GM19468 (cell line): ENCODE data around the gene PIGL.
"Not testable (repeated sequence)": the region's sequence is repeated elsewhere in the genome, so short reads cannot be mapped to it uniquely, and the experiment has no call there.

Experiments
- ATAC-seq: cut with Tn5 transposase; IDR thresholded peaks from one replicate; pipeline ENCODE4 v1.9.1; 2021; ENCODE audit warnings: mild to moderate bottlenecking, moderate library complexity, moderate number of reproducible peaks; ENCODE audit not compliant: unreplicated experiment; ENCODE audit errors: extremely low read depth

Gene PIGL

DNA sequence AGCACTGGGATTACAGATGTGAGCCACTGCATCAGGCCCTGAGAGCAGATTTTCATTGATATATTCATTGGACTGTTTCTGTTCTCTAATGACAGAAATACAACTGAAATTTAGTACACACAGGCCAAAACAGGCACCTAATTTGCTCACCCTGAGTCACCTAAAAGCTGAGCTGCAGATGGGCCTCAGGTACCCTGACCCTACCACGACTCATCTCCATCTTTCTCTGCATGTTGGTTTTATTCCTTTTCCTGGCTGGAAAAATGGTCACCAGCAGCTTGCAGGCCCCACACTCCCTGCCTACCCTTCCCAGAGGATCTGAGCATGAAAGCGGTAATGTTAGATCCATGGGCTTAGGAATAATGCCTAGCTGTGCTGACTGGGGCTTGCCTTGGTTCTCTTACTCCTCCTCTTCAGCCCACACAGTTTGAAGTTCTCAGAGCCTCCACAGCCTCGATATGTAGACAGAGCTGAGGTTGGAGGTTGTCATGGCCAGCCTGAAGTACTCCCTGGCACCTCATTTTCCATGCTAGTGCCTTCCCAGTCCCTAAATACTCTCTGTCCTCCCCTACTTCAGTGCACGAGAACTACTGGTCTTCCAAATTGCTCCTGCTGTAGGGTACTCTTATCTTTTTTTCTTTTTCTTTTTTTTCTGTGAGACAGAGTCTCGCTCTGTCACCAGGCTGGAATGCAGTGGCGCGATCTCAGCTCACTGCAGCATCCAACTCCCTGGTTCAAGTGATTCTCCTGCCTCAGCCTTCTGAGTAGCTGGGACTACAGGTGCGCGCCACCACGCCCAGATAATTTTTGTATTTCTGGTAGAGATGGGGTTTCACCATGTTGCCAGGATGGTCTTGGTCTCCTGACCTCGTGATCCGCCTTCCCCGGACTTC lies 85.2 kb downstream of the PIGL start:
- ATAC-seq, result no peak

DNA sequence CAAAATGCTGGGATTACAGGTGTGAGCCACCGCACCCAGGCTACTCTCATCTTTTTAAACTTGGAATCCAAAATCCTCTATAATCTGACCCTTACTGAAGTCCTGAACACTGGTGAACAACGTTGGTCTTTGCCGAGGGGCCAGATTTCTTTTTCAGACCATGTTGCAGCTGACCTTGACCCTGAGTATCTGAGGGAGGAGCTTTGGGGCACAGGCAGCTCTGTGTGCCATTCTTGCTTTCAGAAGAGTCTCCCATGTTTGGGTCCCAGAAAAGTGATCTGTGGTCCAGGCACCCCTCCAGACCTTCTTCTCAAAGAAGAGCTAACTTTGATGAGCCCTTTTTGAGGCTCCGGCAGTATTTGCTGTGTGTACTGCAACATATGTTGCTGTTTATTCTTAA lies 85.8 kb downstream of the PIGL start:
- ATAC-seq, result no peak

DNA sequence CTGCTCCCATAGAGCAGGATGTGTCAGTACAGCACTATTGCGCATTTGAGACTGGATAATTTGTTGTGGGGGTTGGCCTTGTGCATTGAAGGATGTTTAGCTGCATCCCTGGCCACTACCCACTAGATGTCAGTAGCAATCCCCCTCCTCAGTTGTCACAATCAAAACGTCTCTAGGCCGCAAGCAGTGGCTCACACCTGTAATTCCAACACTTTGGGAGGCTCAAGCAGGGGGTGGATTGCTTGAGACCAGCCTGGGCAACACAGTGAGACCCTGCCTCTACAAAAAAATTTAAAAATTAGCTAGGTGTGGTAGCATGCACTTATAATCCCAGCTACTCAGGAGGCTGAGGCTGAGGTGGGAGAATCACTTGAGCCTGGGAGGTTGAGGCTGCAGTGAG lies 87.8 kb downstream of the PIGL start:
- ATAC-seq, result no peak

DNA sequence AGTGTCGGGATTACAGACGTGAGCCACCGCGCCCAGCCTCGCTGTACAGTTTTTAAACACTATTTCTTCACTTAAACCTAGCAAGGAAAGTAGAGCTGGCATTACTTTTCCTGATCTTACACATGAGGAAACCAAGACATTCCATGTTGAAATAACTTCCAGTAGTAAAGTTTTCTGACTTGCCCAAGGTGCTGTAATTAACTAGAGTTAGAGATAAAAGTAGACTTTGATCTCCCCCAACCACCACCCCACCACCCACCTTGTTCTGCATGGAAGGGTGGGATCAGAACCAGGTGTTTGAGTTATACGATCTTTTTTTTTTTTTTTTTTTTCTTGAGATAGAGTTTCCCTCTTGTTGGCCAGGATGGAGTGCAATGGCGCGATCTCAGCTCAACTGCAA lies 89.2 kb downstream of the PIGL start:
- no peak for ATAC-seq

DNA sequence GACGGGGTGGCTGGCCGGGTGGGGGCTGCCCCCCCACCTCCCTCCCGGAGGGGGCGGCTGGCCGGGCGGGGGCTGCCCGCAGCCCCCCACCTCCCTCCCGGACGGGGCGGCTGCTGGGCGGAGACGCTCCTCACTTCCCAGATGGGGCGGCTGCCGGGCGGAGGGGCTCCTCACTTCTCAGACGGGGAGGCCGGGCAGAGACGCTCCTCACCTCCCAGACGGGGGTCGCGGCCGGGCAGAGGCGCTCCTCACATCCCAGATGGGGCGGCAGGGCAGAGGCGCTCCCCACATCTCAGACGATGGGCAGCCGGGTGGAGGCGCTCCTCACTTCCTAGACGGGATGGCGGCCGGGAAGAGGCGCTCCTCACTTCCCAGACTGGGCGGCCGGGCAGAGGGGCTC lies 95.1 kb downstream of the PIGL start:
- not testable (repeated sequence) for ATAC-seq

DNA sequence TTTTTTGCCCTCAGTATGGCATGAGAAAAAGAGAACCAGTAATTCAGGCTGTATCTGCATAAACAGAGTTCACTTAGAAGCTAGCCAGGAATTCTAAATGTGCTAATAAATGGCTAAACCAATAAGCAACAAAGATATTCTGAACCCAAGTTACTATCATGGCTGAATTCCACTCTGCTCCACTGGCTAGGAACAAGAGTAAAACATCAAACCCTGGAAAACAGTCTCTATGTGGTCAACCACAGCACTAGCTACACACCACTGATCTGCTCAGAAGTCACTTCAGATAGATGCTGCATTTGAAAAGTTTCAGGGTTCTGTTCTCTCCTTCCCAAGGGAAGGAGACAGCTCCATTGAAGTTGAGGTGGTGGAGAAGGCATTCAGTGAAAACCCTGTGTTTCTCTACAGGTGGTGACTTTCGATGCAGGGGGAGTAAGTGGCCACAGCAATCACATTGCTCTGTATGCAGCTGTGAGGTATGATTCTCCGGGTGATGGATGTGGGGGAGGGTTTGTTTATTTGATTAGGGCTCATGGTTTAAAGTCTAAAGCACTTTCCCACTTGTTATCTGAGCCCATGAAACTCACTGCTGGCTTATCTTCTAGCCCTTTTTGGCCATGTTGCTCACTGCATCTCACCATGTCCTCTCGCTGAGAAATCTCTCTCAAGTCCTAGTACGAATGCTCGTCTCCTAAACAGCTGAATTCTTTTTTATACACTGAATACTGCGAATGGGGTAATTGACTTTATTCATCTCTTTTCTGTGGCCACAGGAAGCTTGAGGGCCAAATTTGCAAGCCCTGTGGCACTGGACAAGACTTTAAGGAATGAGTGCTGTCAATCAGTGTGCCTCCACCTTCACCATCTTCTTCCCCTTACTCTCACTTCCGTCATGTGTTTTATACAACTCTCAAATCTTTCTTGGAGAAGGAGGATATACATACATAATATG lies 96.4 kb downstream of the PIGL start:
- no peak for ATAC-seq

DNA sequence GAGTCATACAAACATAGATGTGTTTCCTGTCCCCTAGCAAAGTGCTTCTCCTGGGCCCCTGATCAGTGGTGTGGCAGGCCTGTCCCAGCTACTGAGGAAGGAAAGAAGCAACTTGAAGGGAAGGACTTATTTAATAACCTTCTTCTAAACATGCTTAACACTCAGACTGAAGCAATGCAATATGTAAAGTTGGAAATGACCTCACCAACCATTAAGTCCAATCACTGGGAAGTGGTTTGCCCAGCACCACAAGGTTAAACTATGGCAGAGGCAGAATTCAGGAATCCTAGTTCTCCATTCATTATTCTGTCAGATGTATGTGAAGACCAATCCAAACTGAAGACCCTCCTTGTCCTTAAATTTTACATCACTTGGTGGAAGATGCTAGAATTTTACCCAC lies 97.2 kb downstream of the PIGL start:
- no peak for ATAC-seq

DNA sequence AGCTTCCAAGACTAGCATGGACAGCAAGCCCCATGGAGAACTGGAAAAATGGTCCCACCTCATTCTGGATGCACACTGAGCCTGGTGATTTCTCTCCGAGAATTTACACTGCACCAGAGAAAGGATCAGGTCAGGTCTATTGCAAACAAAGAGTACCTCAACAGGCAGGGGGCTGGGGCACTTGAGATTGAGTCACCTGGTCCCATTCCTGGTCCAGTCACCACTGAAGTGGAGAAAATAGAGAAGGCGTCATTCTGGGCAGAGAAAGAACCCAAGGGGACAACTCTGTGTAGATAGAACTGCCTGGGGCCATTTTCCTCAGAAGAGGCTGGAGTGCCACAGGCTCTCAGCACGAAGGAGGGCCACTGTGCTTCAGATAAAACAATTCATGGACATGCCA lies 97.8 kb downstream of the PIGL start:
- ATAC-seq, result no peak

DNA sequence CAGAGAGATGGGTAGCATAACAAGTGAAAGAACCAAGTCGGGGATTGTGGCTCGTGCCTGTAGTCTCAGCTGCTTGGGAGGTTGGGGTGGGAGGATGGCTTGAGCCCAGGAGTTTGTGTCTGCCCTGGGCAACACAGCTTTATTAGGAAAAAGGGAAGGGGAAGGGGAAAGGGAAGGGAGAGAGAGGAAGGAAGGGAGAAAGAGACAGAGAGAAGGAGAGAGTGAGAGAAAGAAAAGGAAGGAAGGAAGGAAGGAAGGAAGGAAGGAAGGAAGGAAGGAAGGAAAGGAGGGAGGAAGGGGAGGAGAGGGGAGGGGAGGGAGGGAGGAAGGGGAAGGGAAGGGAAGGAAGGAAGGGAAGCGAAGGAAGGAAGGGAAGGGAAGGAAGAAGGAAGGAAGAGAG lies 103.0 kb downstream of the PIGL start:
- ATAC-seq, result no peak

DNA sequence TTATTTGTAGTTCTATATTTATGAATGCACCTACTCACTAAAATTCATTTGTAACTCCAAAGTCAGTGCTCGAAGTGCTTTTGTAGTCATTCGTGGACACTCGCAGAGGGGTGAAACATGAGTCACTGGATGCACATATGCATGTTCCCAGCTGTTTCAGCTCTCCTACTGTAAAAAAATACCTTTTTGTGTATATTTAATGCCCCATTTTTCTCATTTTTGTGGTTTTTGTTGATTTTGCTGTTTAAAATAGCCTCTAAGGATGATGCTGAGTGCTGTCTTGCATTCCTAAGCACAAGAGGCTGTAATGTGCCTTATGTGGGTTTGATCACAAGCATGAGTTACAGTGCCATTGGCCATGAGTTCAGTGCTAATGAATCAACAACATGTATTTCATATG lies 105.6 kb downstream of the PIGL start:
- ATAC-seq, result no peak

DNA sequence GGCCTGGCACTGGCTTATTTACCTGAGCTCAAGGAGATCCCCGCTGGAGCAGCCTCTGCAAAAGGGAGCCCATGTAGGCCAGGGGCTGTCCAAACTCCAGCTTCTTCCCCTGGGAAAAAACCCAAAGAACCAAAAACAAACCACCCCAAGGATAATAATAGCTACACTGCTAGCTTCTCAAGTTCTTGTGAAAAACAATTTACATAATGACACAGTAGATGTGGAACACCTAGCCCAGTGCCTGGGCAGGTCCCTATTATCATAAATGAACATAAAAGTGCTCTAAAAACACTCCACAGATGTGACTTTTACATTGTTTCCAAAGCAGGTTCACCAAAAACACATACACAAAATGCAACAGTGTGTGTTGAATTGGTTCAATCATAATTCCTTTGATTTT lies 109.0 kb downstream of the PIGL start:
- no peak for ATAC-seq

DNA sequence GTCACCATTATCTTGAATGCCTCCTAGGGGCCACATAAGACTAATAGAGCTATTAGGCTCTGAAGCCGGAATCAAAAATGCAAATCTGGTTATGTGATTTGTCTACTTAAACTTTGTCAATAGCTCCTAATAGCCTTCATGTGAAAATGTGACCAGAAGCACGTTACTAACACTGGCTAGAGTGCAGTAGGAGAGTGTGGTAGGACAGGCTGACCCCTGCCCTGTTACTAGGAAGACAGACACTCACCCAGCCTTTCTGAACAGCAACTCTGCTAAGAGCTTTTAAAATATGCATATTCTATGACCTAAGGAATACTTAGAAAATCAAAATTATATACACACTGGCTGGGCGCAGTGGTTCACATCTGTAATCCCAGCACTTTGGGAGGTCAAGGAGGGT lies 110.0 kb downstream of the PIGL start:
- no peak for ATAC-seq

DNA sequence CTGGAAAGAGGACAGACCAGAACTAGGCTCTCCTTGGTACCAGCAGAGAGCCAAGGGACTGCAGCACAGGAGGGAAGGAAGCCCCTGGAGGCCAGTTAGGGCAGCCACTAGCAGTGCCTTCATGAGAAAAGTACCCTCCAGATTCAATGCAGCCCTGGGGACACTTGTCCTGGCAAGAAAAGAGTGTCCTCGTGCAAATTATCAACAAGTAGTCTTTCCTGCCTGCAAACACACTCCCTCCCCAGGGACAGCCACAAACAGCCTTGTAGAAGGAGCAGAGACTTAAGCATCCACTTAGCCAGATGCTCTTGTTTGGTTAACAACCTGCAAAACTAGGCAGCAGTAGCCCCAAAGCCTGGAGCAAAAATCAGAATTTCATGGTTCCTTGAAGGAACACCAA lies 112.0 kb downstream of the PIGL start:
- ATAC-seq, result no peak

DNA sequence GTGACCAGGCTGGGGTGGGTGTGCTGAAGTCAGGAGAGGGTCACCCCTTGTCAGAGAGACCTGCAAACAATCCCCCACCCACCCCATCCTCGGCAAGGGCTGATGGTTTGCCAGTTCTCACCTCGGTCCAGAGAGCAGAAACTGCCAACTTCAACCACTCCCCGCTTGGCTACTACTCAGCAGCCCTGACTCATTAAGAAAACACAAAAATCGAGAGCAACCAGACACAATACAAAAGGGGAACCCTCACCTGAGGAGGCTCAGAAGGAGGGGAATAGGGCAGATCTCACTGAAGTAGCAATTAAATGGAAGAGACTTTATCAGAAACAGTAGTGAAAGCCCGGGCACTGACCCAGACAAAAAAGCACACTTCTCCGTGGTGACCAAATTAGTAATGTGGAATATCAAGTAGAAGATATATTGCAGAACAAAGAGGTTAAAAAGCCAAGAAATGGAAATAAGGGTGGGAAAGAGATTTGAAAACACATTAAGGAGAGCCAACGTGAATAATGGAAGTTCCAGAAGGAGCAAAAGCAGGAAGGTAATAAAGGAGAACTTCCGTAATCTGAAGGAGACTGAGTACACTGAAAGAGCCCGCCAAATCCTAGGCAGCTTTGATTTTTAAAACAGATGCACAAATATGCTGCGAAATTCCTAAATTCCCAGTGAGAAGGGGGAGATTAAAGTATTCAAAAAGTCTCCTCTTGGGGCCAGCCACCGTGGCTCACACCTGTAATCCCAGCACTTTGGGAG lies 112.7 kb downstream of the PIGL start:
- no peak for ATAC-seq

DNA sequence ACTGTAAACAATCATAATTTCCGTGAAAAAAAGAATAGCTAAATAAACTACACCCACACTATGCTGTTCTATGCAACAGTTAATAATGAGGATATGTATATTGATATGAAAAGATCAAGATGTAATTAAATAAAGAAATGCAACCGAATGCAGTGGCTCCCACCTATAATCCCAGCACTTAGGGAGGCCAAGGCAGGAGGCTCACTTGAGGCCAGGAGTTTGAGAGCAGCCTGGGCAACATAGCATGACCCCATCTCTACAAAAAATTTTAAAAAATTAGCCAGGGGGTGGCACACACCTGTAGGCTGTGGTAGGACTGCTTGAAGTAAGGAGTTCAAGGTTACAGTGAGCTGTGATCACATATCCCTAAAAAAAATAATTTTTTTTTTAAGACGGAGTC lies 121.4 kb downstream of the PIGL start:
- no peak for ATAC-seq

DNA sequence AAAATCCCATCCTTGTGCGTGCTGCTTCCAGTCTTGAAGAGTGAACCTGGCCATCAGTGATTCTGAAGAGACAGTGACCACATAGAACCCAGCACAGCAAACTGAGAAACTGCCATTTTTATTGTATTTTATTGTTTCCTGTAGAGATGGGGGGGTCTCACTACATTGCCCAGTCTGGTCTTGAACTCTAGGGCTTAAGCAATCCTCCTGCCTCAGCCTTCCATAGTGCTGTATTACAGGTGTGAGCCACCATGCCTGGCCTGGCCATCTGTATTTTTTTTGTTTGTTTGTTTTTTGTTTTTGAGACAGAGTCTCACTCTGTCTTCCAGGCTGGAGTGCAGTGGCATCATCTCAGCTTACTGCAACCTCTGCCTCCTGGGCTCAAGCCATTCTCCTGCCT lies 122.4 kb downstream of the PIGL start:
- no peak for ATAC-seq

DNA sequence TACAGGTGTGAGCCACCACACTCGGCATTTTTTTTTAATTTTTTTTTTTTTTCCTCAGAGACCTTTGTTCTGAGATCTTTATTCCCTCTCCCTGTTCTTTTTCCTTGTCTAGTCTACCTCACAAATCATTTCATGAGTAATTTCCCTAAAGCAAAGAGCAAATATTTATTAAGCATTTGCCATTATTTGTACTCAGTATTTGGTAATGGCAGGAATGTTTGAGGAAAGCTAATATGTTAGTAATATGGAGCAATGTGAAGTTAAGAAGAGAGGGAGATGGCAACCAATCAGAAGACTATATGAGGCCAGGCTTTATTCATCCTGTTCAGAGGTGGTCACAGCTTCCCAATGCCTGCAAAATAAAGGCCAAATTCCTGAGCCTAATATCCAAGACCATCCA lies 122.9 kb downstream of the PIGL start:
- ATAC-seq, result no peak

DNA sequence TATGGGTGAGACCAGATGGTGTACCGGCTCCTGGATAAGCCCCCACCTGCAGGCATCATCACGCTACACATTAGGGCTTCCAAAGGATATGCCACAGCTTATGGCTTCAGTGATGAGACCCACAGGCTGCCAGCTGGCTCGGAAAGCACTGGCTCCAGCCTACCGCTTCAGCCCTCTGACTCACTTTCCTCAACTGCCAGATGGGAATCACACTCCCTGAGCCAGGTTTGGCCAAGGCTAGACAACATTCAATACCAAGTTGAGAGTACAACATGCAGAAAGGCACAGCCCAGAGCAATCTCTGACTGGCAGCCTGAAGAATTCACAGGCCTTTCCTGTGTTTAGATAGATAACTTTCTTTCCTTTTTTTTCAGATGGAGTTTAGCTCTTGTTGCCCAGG lies 126.0 kb downstream of the PIGL start:
- no peak for ATAC-seq

DNA sequence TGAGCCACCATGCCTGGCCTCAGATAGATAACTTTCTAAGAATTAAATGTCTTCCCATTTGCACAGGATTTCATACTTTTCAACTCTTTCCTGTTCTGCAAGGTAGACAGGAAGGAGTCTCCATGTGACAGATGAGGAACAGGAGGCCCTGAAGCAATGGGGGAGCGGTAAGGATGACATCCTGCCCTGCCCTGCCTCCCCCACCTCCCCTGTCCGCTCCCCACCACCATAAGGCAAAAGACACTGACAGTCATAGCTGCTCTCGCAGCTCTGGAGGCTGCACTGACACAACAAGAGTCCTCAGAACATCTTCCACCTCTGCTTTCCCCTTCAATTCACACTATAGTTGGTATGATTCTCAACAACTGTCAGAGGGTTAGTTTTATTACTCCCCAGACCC lies 126.6 kb downstream of the PIGL start:
- ATAC-seq, result no peak

DNA sequence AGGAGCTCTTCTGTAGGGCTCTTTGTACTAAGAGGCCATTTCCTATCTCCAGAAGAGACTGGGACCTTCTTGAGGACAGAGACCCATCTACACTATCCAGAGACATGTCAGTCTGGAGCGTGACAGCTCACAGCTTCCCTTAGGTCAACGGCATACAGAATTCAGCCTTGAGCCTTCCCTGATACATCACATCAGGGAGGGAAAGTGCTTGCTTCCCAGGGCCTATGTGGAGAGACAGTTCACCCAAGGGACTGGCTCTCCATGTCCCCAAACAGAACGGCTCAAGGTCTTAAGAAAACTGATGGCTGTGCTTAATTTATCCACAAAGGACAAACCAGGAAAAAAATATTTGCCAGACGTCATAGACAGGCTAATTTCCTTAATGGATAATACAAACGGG lies 128.6 kb downstream of the PIGL start:
- ATAC-seq, result no peak
